A549 (cell line): ENCODE measurements around the gene ZFAND6.

Experiments used
- EP300 ChIP-seq, 2 experiments: fragments of >200 bp; sonication (Bioruptor Twin); formaldehyde crosslinking; IDR thresholded peaks; 2 replicates in 1 of 2; 3 replicates in 1 of 2; pipeline ENCODE4 v1.6.1; 2016 to 2017
- FOSL2 ChIP-seq, 2 experiments: fragments of 450-650 bp in 1 of 2; fragments of >200 bp in 1 of 2; sonication (Bioruptor Twin) in 1 of 2; formaldehyde crosslinking; IDR thresholded peaks; 2 replicates each; pipeline versions ENCODE4 v1.5.0 to v1.6.1; 2016 to 2020; ENCODE audit warnings: mild to moderate bottlenecking in 1 of 2, moderate library complexity in 1 of 2
- GATA3 ChIP-seq: IDR thresholded peaks from 2 replicates; pipeline ENCODE4 v1.6.1; 2012; ENCODE audit warnings: borderline replicate concordance
- HDAC2 ChIP-seq: fragments of 200-600 bp; sonication (generic); IDR thresholded peaks from 2 replicates; pipeline ENCODE4 v1.6.1; 2016
- HEYL ChIP-seq: fragments of 250-450 bp; sonication (Bioruptor Pico); IDR thresholded peaks from 2 replicates; pipeline ENCODE4 v1.8.0; 2021; ENCODE audit warnings: mild to moderate bottlenecking, moderate library complexity
- KDM1A ChIP-seq: fragments of 200-600 bp; sonication (generic); IDR thresholded peaks from 2 replicates; pipeline ENCODE4 v1.6.1; 2016; ENCODE audit warnings: low read depth, mild to moderate bottlenecking
- MAZ ChIP-seq: fragments of 150-350 bp; IDR thresholded peaks from 2 replicates; pipeline ENCODE4 v1.6.1; 2014; ENCODE audit warnings: antibody characterized with exemption, low read depth, low read length, borderline replicate concordance
- RAD21 ChIP-seq, 2 experiments: fragments of >200 bp in 1 of 2; sonication (Bioruptor Twin) in 1 of 2; formaldehyde crosslinking in 1 of 2; IDR thresholded peaks in 1 of 2; conservative IDR thresholded peaks in 1 of 2; 2 replicates in 1 of 2; 3 replicates in 1 of 2; pipeline ENCODE4 v1.6.1; 2012 to 2018; ENCODE audit warnings: inconsistent platforms in 1 of 2
- RFX5 ChIP-seq: fragments of 450-650 bp; IDR thresholded peaks from 2 replicates; pipeline ENCODE4 v1.7.1; 2014; ENCODE audit warnings: antibody characterized with exemption, mild to moderate bottlenecking, moderate library complexity
- ZSCAN20 ChIP-seq: fragments of 250-450 bp; sonication (Bioruptor Pico); IDR thresholded peaks from 2 replicates; pipeline ENCODE4 v1.8.0; 2022; ENCODE audit warnings: mild to moderate bottlenecking, moderate library complexity
- TF ChIP-seq, protein P1 (sequence below): IDR thresholded peaks from 2 replicates; pipeline ENCODE4 v1.6.1; 2012
- TF ChIP-seq, protein P2 (sequence below): fragments of >200 bp; sonication (Bioruptor Twin); formaldehyde crosslinking; IDR thresholded peaks from 3 replicates; pipeline ENCODE4 v1.5.1; 2016
- TF ChIP-seq, protein P3 (sequence below): IDR thresholded peaks from 2 replicates; pipeline ENCODE4 v1.6.1; 2012; ENCODE audit warnings: low read depth, borderline replicate concordance
- TF ChIP-seq, protein P4 (sequence below): fragments of 450-650 bp; IDR thresholded peaks from 2 replicates; pipeline ENCODE4 v1.6.1; 2014; ENCODE audit warnings: antibody characterized with exemption

DNA sequence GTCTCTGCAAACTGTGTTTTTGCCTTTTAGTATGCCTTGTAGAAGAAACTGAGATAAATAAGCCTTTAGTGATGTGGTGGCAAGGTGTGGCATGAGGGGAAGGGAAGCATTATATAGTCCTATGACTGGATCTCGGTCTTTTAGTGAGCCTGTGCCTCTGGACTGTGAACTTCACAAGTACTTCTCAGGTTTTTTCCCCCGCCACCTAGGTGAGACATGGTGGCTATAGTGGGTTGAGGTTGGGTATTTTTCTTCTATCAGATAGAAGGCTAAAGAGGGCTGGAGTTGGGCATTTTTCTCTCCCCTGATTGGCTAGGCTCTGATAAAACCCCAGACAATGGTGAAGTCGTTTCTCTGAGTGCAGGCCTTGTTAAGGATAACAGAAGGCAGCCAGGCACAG is 38.7 kb upstream of the ZFAND6 start:
- TF ChIP-seq FOSL2 (IDR thresholded peaks at IDR 0.05) (no peak), FOSL2 (CRISPR knock-in tag; IDR thresholded peaks at IDR 0.05) (no peak), KDM1A (no peak), EP300 (IDR thresholded peaks at IDR 0.05) (no peak), MAZ (no peak), HEYL (no peak), RFX5 (no peak), ZSCAN20 (CRISPR knock-in tag) (no peak), HDAC2 (no peak), GATA3 (no peak), RAD21 (conservative IDR thresholded peaks at IDR 0.05 in 1 of 2, IDR thresholded peaks at IDR 0.05 in 1 of 2) (no peak)
- TF ChIP-seq, protein P1, sequence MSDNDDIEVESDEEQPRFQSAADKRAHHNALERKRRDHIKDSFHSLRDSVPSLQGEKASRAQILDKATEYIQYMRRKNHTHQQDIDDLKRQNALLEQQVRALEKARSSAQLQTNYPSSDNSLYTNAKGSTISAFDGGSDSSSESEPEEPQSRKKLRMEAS: no peak
- TF ChIP-seq, protein P2, sequence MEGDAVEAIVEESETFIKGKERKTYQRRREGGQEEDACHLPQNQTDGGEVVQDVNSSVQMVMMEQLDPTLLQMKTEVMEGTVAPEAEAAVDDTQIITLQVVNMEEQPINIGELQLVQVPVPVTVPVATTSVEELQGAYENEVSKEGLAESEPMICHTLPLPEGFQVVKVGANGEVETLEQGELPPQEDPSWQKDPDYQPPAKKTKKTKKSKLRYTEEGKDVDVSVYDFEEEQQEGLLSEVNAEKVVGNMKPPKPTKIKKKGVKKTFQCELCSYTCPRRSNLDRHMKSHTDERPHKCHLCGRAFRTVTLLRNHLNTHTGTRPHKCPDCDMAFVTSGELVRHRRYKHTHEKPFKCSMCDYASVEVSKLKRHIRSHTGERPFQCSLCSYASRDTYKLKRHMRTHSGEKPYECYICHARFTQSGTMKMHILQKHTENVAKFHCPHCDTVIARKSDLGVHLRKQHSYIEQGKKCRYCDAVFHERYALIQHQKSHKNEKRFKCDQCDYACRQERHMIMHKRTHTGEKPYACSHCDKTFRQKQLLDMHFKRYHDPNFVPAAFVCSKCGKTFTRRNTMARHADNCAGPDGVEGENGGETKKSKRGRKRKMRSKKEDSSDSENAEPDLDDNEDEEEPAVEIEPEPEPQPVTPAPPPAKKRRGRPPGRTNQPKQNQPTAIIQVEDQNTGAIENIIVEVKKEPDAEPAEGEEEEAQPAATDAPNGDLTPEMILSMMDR: no peak
- TF ChIP-seq, protein P3, sequence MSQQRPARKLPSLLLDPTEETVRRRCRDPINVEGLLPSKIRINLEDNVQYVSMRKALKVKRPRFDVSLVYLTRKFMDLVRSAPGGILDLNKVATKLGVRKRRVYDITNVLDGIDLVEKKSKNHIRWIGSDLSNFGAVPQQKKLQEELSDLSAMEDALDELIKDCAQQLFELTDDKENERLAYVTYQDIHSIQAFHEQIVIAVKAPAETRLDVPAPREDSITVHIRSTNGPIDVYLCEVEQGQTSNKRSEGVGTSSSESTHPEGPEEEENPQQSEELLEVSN: no peak
- TF ChIP-seq, protein P4, sequence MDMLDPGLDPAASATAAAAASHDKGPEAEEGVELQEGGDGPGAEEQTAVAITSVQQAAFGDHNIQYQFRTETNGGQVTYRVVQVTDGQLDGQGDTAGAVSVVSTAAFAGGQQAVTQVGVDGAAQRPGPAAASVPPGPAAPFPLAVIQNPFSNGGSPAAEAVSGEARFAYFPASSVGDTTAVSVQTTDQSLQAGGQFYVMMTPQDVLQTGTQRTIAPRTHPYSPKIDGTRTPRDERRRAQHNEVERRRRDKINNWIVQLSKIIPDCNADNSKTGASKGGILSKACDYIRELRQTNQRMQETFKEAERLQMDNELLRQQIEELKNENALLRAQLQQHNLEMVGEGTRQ: no peak
